Activated gamma-delta T cell treated with anti-CD3 and anti-CD28 coated beads, Interleukin-2, amount 50 U/mL, for 16 hours (primary cell): ENCODE measurements around the gene DOK3.
A peak's percentile ranks its signal among the peaks of the same experiment; 100 is the strongest.

ENCODE experiments used
- DNase-seq: peaks from one replicate; pipeline ENCODE4 v3.0.0-alpha.2; 2020; ENCODE audit warnings: low read depth

DOK3 gene

DNA sequence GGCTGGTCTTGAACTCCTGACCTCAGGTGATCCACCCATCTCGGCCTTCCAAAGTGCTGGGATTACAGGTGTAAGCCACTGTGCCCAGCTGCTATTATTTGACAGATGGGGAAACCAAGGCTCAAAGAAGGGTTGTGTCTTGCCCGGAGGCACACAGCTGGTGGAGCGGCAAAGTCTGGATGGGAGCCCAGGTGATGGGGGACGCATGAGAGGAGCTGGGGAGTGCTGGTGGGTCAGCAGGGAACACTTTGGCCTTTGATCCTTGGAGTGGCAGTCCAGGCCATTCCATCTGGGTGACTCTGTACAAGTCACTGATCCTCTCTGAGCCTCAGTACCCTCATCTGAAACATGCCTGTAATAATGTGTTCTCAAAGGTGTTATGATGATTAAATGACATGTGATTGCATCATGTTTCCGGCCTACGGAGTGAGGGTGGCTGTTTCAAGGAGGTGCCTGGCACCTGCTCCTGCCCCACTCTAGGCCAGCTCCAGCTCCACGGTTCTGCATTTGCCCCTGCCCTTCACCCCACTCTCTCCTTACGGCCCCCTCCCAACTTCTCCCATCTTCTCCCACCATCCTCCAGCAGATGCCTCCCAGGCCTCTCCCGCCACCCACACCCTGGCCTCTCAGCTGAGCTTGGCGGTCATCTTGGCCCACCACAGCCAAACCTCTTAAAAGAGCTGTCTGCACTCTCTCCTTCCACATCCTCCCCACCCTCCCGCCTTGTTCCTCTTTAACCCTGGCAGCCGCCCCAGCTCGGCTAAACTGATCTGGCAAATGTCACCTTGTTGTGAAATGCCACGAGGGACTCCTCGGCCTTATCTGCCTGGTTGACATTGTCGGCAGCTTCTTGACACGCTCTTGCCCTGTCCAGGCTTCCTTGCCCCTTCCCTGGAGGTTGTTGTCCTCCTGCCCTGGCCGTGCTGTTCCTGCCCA is 30.6 kb downstream of the DOK3 start:
- peak; percentile 36 for DNase-seq

DNA sequence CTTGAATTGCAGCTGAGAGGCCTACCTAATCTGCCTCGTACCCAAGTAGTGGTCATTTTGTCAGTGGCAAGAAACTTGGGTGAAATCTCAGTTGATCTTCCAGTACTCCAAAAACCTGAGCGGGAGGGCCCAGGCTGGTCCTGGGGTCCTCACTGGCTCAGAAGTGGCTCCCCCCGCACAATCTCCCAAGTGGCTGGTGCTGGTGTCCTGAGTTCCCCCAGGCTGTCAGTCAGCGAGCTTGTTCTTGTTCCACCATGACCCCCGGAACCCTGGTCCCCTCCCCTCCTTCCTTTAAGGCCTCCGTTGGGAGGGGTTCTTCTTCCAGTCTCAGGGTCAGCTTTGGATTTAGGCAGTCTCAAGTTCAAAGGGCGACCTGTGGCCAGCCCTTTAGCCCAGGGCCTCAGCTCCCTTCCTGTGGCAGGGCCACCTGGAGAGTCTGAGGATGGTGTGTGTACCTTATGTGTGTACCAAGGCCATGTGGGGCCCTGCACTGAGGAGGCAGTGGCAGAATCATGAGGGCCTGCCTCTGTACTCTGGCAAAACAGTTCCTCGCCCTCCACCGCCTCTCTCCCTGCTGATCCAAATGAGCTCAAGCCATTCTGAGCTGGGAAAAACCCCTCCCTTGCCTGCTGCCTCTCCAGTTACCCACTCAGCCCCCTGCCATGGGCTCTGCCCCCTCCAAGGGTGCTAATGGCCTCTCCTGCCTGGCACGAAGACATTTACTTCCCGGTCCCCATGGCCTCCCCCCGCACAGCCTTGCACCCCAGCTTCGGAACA is 31.7 kb downstream of the DOK3 start:
- no peak for DNase-seq

DNA sequence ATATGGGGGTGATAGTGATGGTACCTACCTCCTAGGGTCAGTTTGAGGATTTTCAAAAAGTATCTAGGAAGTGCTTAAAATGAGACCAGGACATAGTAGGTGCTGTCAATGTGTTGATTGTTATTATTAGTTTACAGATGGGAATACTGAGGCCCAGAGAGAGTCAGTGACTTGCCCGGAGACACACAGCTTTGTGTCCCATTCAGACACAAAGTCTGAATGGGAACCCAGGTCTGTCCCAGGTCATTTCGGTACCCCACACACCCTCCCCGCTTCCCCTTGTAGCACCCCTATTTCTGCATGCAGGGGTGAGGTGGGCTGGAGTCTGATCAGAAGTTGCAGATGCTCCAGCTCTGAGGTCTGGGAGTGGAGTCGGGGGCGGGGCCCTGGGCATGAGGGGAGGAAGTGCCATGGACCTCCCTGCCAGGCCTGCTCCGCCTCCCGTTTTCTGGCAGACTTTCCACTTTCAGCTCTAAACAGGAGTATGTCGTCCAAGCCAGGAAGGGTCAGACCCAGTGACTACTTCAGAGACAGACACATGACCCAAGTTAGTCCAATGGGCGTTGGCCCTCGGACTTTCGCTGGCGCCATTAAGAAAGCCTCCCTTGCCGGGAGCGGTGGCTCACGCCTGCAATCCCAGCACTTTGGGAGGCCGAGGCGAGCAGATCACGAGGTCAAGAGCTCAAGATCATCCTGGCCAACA is 32.9 kb downstream of the DOK3 start:
- no peak for DNase-seq

- no peak for DNase-seq
Observed at GRCh38 chr5:177475563-177476427, 33.8 kb downstream of the DOK3 start.

- no peak for DNase-seq
Observed at GRCh38 chr5:177474846-177475562, 34.6 kb downstream of the DOK3 start.

DNA sequence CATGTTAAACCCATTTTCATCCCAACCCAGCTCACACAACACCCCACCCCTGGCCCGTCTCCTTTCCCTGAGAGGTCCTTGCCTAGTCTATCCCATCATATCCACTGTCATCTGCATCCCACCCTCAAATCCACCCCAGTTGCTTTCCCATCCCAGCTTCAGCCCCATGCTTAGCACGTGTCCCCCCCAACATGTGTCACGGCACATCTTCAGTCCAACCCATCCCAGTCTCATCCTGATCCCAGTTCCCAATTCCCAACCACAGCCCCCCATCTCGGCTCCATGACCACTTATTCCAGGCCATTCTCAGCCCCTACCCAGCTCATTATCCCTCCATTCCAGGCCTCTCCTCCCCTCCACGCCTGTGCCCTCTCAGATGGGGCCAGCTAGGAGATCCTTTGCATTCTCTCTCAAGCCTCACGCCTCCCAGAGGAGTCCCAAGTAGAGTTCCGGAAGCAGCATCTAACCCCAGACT is 35.6 kb downstream of the DOK3 start:
- DNase-seq: no peak

DNA sequence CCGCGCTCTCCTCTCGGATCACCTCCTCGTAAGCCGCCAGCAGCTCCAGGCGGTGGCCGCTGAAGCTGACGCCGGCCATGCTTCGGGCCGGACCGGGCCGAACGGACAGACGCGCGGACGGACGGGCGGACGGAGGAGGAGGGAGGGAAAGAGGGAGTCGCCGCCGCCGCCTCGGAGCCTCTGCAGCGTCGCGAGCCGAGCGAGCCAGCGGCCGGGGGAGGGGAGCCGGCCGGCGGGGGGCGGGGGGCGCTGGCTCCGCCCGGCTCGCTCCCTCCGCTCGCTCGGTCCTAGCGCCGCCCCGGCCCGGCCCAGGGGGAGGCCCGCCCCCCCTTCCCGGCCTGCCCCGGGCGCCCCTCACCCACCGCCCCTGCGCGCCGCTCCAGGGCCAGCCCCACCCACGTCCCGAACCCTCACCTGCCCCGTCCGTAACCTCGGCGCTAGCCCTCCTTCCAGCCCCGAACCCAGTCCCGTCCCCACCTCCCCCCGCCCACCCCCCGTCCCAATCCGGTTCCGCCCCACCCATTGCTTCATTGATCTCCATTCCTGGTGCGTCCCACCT is 36.1 kb downstream of the DOK3 start, which contains the start of gene DBN1:
Gene DBN1, minus strand, starts transcription at position 192 of the 559 bp plus-strand sequence. Its CDS starts 113 bp downstream, at position 79.
- DNase-seq: no peak

DNA sequence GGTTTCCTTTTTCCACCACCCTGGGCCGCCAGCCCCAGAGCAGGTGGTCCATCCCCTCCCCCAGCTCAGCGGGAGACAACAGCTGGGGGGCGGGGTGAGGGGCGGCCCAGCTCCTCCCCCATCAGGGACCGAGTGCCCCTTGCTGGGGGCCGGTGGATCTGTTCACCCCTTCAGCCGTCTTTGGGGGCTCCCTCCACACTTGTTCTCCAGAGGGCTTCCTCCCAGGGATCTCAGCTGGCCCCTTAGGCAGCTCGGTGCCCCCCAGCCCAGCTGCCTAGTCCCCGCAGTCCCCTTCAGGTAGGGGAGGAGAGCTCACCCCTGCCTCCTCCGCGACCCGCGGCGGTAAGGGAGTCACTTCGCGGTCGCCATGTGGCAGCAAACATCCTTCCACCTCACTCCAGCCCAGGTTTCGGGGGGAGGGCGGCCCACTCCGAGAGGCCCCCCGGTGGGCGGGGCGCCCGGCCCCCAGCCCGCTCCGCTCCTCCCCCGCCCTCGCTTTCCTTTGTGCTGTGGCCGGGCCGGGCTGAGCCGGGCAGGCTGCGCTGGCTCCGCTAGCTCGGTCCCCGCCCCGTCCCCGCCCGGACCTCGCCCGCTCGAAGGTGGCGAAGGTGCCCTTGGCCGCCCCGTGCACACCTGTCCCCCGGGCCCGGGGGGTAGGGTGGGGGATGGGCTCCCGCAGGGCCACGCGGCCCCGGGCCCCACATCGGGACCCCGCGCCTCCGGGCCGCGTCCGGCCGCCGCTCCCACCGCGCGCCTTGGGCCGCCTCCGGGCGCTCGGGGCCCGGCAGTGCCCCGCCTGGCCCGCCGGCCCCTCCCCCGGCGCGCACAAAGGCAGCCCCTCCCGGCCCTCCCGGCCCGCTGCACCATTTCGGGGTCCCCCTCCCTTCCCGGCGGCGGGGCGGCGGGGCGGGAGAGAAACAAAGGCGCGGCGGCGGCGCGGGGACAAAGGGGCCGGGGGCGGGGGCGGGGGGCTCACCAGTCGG is 36.9 kb downstream of the DOK3 start:
- peak; percentile 71 for DNase-seq

DNA sequence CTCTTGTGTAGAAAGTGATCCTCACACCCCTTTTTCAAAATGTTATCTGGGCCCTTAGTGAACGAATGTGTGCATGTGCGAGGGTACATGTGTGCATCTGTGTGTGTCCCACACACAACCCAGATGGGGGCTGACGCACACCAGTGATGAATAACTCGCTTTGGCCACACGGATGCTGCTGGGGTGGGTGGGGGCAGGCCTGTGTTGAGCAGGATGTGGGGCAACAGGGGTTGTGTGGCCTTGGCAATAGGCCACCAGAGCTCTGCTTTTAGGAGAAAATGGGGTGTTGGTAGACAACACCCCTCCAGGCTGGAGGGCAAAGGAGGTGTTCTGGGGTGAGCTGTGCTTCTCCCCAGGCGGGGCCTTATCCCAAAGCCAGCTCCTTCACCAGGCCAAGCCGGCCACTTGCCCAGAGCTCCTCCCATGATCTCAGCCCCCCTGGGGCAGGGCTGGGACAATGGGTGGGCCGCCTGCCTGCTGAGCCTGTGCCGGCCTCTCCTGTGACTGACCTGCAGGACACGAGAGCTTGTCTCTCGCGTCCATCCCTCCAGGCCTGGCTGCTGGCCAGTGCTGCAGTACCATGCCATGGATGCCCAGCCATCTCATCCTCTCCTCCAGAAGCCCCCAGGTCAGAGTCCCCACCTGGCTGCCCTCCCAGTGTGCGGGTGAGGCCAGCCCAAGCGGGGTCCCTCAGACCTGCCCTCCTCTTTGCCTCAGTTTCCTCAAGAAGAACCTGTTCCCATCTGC is 37.8 kb downstream of the DOK3 start:
- peak; percentile 60 for DNase-seq

GRCh38 chr5:177470759-177471536 is 38.7 kb downstream of the DOK3 start:
- DNase-seq: no peak

GRCh38 chr5:177469750-177470525 is 39.7 kb downstream of the DOK3 start:
- DNase-seq: no peak

DNA sequence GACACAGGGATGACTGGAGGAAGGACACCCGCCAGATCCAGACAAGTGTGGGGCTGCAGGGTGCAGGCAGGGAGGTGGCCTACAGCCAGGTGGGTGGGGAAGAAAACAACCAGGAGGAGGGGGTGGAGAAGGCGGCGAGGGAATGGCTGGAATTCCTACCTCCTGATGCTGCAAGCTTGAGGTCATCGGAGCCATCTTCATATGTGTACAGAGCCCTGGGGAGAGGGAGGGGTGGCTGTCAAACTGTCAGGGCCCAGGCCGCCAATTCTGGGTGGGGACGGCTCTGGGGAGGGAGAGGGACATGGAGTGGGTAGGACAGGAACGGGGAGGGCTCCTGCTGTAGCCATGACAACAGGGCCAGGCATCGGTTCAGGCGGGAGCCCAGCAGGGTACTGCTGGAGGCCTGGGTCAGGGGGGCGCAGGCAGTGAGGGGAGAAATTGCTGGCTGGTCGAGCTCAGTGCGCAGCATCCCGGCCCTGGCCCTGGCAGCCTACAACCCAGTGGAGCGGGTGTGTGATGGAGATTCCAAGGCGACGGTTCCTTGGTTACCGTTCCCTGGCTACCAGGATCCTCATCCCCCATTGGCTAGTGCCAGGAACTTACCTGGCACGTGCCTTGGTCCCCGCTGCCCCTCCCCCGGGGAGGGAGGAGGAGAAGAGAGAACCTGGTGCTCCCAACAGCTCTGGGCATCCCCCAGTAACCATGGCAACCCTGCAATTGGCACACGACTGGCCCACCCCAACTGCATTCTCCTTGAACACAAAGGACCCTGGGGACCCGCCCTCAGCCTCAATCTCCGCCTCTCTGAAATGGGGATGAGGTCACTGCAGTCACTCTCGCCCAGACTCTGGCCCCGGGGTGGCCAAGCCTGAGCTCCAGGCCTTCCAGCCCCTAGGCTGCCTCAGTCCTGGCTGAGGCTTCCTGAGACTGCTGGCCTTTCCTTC is 40.7 kb downstream of the DOK3 start:
- no peak for DNase-seq

- DNase-seq: no peak
Observed at GRCh38 chr5:177468329-177468684, 41.3 kb downstream of the DOK3 start.

DNA sequence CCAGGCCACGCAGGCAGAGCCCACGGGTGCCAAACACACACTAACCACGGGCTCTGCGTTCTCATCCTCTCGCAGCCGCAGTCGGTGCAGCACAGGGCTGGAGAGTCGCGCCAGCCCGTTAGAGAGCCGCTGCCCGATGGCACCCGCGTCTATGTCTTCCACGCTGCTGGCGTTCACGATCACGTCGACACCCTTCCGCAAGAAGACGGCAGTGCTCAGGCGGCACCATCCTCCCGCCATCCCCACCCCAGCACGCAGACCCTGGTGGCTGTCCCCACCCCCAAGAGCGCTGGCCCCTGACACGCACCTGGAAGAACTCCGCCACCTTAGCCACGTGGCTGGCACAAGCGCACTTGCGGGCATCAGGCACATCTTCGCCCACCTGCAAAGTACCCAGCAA is 42.2 kb downstream of the DOK3 start:
- DNase-seq: no peak

DNA sequence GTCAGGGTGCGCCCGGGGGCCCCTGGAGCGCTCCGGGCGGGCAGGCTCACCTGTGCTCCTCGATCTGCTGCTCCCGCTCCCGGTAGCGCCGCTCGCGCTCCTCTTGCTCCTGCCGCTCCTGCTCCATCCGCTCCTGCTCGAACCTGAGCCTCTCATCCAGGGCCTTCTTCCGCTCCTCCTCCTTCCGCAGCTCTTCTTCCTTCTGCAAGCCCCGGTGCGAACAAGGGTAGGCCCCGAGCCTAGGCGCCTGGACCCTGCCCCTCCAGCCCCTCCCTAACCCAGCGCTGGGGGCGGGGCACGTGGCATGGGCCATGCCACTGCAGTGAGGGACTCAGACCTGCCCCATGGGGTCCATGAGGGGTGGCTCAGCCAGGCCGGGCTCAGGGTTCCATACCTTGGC is 42.8 kb downstream of the DOK3 start:
- DNase-seq: no peak

DNA sequence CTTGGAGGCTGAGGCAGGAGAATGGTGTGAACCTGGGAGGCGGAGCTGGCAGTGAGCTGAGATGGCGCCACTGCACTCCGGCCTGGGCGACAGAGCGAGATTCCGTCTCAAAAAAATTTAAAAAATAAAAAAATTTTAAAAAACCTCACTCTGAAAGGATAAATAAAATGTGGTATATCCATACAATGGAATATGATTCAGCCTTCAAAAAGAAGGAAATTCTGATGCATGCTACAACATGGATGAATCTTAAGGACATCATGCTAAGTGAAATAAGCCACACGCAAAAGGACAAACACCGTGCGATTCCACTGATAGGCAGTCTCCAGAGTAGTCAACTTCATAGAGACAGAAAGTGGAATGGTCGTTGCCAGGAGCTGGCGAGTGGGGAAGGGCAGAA is 44.6 kb downstream of the DOK3 start:
- no peak for DNase-seq
